Hepatocyte (in vitro differentiated cells): ENCODE data around the gene CBX1. TPM values are rescaled to one million over a fixed set of nuclear protein-coding genes. Genes with fewer than 3 reads are reported as not detected.
A peak's percentile ranks its signal among the peaks of the same experiment; 100 is the strongest.

Experiments
- DNase-seq: peaks from one replicate; pipeline ENCODE4 v3.0.0-alpha.2; 2016; ENCODE audit warnings: low spot score
- H2AFZ ChIP-seq: fragments of 200-600 bp; sonication (generic); 2 replicates; pipeline ENCODE4 v1.6.0; 2016; ENCODE audit warnings: antibody characterized with exemption, mild to moderate bottlenecking
- H3K27ac ChIP-seq: fragments of 200-600 bp; sonication (generic); 2 replicates; pipeline ENCODE4 v1.5.1; 2016; ENCODE audit warnings: mild to moderate bottlenecking
- H3K27me3 ChIP-seq: fragments of 200-600 bp; sonication (generic); 2 replicates; pipeline ENCODE4 v1.6.1; 2016
- H3K36me3 ChIP-seq: fragments of 200-600 bp; sonication (generic); replicated peaks from 2 replicates; pipeline ENCODE4 v1.5.1; 2016; ENCODE audit warnings: low read depth; ENCODE audit not compliant: insufficient read depth
- H3K4me1 ChIP-seq: fragments of 200-600 bp; sonication (generic); 2 replicates; pipeline ENCODE4 v1.5.1; 2016; ENCODE audit warnings: mild to moderate bottlenecking, moderate library complexity; ENCODE audit not compliant: insufficient read depth
- H3K4me2 ChIP-seq: fragments of 200-600 bp; sonication (generic); 2 replicates; pipeline ENCODE4 v1.6.0; 2016
- H3K4me3 ChIP-seq: fragments of 200-600 bp; sonication (generic); 2 replicates; pipeline ENCODE4 v1.5.1; 2016; ENCODE audit warnings: mild to moderate bottlenecking
- H3K79me2 ChIP-seq: fragments of 200-600 bp; sonication (generic); 2 replicates; pipeline ENCODE4 v1.6.0; 2017; ENCODE audit warnings: mild to moderate bottlenecking
- H3K9me2 ChIP-seq: fragments of 200-600 bp; sonication (generic); replicated peaks from 2 replicates; pipeline ENCODE4 v1.6.0; 2017; ENCODE audit warnings: mild to moderate bottlenecking; ENCODE audit not compliant: insufficient read depth
- H3K9me3 ChIP-seq: fragments of 200-600 bp; sonication (generic); 2 replicates; pipeline ENCODE4 v1.5.1; 2016; ENCODE audit warnings: low read depth, mild to moderate bottlenecking
- H4K20me1 ChIP-seq: fragments of 200-600 bp; sonication (generic); 2 replicates; pipeline ENCODE4 v1.6.0; 2016; ENCODE audit warnings: mild to moderate bottlenecking; ENCODE audit not compliant: insufficient read depth, poor library complexity, severe bottlenecking
- CTCF ChIP-seq: fragments of 200-600 bp; sonication (generic); IDR thresholded peaks from 2 replicates; pipeline ENCODE4 v1.5.1; 2016; ENCODE audit warnings: antibody characterized with exemption, mild to moderate bottlenecking; ENCODE audit not compliant: poor library complexity
- EZH2 ChIP-seq: fragments of 200-600 bp; sonication (generic); IDR thresholded peaks from 2 replicates; pipeline ENCODE4 v1.6.1; 2016; ENCODE audit warnings: antibody characterized with exemption, mild to moderate bottlenecking, borderline replicate concordance
- EZH2phosphoT487 ChIP-seq: fragments of 200-600 bp; sonication (generic); IDR thresholded peaks from one replicate; pipeline ENCODE4 v1.6.1; 2018; ENCODE audit warnings: antibody characterized with exemption, mild to moderate bottlenecking, low read depth, moderate library complexity; ENCODE audit not compliant: unreplicated experiment, severe bottlenecking
- WGBS: methylation state at CpG from one replicate; pipeline ENCODE4 v1.1.6; 2016; ENCODE audit warnings: low lambda C conversion rate; ENCODE audit errors: missing lambda C conversion rate; 5-methylcytosine and 5-hydroxymethylcytosine counted together
- polyA plus RNA-seq: library from polyadenylated mRNA; unstranded; fragments of >200 nt; fragmentation: Nextera tagmentation; extraction: Ambion mirVana; gene quantifications from 2 replicates; pipeline ENCODE4 v1.2.1, GENCODE V29; 2016
- total RNA-seq: library from RNA; depleted of rRNA; stranded (reverse); fragments of >200 nt; gene quantifications from 2 replicates; pipeline ENCODE4 v1.2.3, GENCODE V29; 2014

Gene CBX1
- total and polyA plus RNA-seq, 2 experiments from 2014 or later: 20.7 to 49.0 TPM

GRCh38 chr17:48052956-48053757 is 48.1 kb downstream of the CBX1 start:
- H3K4me1 ChIP-seq: peaks cover 58% of the 10 kb centered on the region
- WGBS: 41% methylated on average over 5 of the region's 5 CpGs
- H2AFZ ChIP-seq: no peak overlapping the region
- TF ChIP-seq EZH2 (no peak), EZH2phosphoT487 (no peak), CTCF (no peak)
- H3K9me2 ChIP-seq: no peaks in the 10 kb centered on the region
- DNase-seq: peak; percentile 84
- peak overlapping the region; percentile 87 for H3K27ac ChIP-seq
- no peaks in the 10 kb centered on the region for H3K27me3 ChIP-seq
- H4K20me1 ChIP-seq: peaks cover 49% of the 10 kb centered on the region
- H3K79me2 ChIP-seq: peaks cover 73% of the 10 kb centered on the region
- no peak overlapping the region for H3K4me3 ChIP-seq
- H3K9me3 ChIP-seq: no peaks in the 10 kb centered on the region
- no peaks in the 10 kb centered on the region for H3K36me3 ChIP-seq
- peak overlapping the region; percentile 80 for H3K4me2 ChIP-seq

- Histone ChIP-seq H2AFZ (no peak overlapping the region), H3K27ac (peak overlapping the region; percentile 95), H3K36me3 (no peaks in the 10 kb centered on the region), H3K9me3 (no peaks in the 10 kb centered on the region), H3K4me2 (peak overlapping the region; percentile 89), H3K79me2 (peaks cover 77% of the 10 kb centered on the region), H3K27me3 (no peaks in the 10 kb centered on the region), H3K4me3 (no peak overlapping the region), H3K9me2 (no peaks in the 10 kb centered on the region), H4K20me1 (peaks cover 49% of the 10 kb centered on the region), H3K4me1 (peaks cover 61% of the 10 kb centered on the region)
- TF ChIP-seq EZH2: no peak
- WGBS: 76% methylated on average over 5 of the region's 5 CpGs
- DNase-seq: peak; percentile 78
Measured at GRCh38 chr17:48051706-48052486, 49.4 kb downstream of the CBX1 start.

- Histone ChIP-seq H4K20me1 (peaks cover 49% of the 10 kb centered on the region), H3K4me3 (no peak overlapping the region), H3K9me2 (no peaks in the 10 kb centered on the region), H3K27ac (peak overlapping the region; percentile 95), H3K27me3 (no peaks in the 10 kb centered on the region), H3K79me2 (peaks cover 79% of the 10 kb centered on the region), H3K4me1 (peaks cover 67% of the 10 kb centered on the region), H3K4me2 (peak overlapping the region; percentile 89), H3K36me3 (no peaks in the 10 kb centered on the region), H2AFZ (no peak overlapping the region), H3K9me3 (no peaks in the 10 kb centered on the region)
- no peak for DNase-seq
- whole genome bisulfite sequencing: 84% methylated on average over 10 of the region's 10 CpGs
- TF ChIP-seq EZH2phosphoT487 (no peak), CTCF (no peak), EZH2 (no peak)
Measured at GRCh38 chr17:48051283-48051682, 50.0 kb downstream of the CBX1 start.
